ENCODE results near the gene FN1. TPM values are rescaled to one million over a fixed set of nuclear protein-coding genes. Genes with fewer than 3 reads are reported as not detected.

The FN1 gene
- total RNA-seq, 1 experiment from 2014 or later, result 102 TPM

GRCh38 chr2:215437614-215438013, 1.7 kb upstream of the FN1 start:
- Mint-ChIP-seq H3K4me1 (peaks cover 41% of the 10 kb centered on the region), H3K27me3 (ENCODE audit: low read depth) (peaks cover 4% of the 10 kb centered on the region; the same call in 1 of the 2 replicates), H3K9me3 (no peaks in the 10 kb centered on the region), H3K27ac (no peak overlapping the region), H3K4me3 (peak overlapping the region; percentile 91), H3K36me3 (peaks cover 6% of the 10 kb centered on the region)
- CTCF ChIA-PET, result interaction anchor here (1.9 kb wide), 1 partner anchor 391 kb away, joined by 5 read pairs; no protein-coding TSS in a partner anchor
- no peak for ATAC-seq
- no peak for TF ChIP-seq FOXJ3 (CRISPR knock-in tag; IDR thresholded peaks at IDR 0.05; ENCODE audit: borderline replicate concordance)
- no peak for TF ChIP-seq CBFB (CRISPR knock-in tag; IDR thresholded peaks at IDR 0.05; ENCODE audit: low read depth)
- no peak for TF ChIP-seq ATF1 (CRISPR knock-in tag; IDR thresholded peaks at IDR 0.05)
- POLR2A ChIA-PET, result no interaction called here
- DNase-seq (ENCODE audit: low spot score), result no peak

DNA sequence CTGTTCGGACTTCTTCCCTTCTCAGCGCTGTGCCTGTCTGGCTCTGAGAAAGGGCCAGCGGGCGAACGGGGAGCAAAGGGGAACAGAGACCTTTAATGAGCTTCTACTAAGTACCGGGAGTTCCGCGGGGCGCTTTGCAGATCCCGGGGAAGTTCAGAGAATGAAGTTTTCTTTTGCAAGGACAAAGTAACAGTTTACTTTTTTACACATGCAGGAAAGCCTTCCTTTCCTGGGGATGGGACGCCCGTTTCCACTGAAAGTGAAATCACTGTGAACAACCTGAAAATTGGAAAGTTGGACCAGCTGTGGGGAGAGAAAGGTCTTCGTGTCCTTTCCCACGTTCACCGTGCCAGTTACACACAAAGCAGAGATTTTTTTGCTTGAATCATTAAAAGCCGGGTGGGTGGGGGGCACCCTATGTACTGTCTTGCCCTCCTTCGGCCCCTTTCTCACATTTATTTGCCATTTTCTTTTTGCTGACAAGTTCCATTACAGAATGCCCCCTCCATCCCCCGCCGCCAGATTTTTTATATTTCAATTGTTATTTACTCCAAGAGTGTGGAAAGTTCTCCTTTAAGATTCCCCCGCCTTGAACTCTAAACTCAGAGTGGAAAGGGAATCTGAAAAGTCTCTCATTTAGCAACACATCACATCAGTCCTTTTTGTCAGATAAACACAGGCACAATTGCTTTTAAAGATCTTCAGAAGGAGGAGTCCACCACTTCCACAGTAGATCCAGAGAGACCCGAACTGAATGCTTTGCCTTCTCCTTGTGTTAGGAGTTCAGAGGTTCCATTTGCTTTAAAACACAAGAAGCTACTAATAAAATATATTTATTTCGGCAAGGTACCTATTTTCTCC, 1.1 kb upstream of the FN1 start:
- H3K36me3 Mint-ChIP-seq, result peaks cover 10% of the 10 kb centered on the region
- H3K4me1 Mint-ChIP-seq, result peaks cover 38% of the 10 kb centered on the region
- no peaks in the 10 kb centered on the region for H3K9me3 Mint-ChIP-seq
- ATAC-seq (peak; percentile 40), DNase-seq (ENCODE audit: low spot score) (peak; percentile 34)
- H3K27ac Mint-ChIP-seq, result peak overlapping the region; percentile 93
- H3K27me3 Mint-ChIP-seq (ENCODE audit: low read depth), result peaks cover 4% of the 10 kb centered on the region; the same call in 1 of the 2 replicates
- ChIA-PET POLR2A (interaction anchor here (0.6 kb wide), 1 partner anchor 50 kb away, joined by 4 read pairs; no protein-coding TSS in a partner anchor), CTCF (interaction anchor here (1.9 kb wide), 1 partner anchor 392 kb away, joined by 5 read pairs; no protein-coding TSS in a partner anchor)
- H3K4me3 Mint-ChIP-seq, result peak overlapping the region; percentile 91
- no peak for TF ChIP-seq FOXK1 (CRISPR knock-in tag; IDR thresholded peaks at IDR 0.05)
- TF ChIP-seq EMX1 (CRISPR knock-in tag; IDR thresholded peaks at IDR 0.05), result no peak
- TF ChIP-seq, protein P1, sequence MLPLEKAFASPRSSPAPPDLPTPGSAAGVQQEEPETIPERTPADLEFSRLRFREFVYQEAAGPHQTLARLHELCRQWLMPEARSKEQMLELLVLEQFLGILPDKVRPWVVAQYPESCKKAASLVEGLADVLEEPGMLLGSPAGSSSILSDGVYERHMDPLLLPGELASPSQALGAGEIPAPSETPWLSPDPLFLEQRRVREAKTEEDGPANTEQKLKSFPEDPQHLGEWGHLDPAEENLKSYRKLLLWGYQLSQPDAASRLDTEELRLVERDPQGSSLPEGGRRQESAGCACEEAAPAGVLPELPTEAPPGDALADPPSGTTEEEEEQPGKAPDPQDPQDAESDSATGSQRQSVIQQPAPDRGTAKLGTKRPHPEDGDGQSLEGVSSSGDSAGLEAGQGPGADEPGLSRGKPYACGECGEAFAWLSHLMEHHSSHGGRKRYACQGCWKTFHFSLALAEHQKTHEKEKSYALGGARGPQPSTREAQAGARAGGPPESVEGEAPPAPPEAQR (CRISPR knock-in tag; IDR thresholded peaks at IDR 0.05), result no peak
- TF ChIP-seq ELF4 (CRISPR knock-in tag; IDR thresholded peaks at IDR 0.05; ENCODE audit: low read depth), result no peak
- no peak for TF ChIP-seq ZNF396 (CRISPR knock-in tag; IDR thresholded peaks at IDR 0.05; ENCODE audit: borderline replicate concordance)
- TF ChIP-seq, protein P2, sequence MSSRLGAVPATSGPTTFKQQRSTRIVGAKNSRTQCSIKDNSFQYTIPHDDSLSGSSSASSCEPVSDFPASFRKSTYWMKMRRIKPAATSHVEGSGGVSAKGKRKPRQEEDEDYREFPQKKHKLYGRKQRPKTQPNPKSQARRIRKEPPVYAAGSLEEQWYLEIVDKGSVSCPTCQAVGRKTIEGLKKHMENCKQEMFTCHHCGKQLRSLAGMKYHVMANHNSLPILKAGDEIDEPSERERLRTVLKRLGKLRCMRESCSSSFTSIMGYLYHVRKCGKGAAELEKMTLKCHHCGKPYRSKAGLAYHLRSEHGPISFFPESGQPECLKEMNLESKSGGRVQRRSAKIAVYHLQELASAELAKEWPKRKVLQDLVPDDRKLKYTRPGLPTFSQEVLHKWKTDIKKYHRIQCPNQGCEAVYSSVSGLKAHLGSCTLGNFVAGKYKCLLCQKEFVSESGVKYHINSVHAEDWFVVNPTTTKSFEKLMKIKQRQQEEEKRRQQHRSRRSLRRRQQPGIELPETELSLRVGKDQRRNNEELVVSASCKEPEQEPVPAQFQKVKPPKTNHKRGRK (CRISPR knock-in tag; IDR thresholded peaks at IDR 0.05; ENCODE audit: borderline replicate concordance), result no peak
- TF ChIP-seq, protein P3, sequence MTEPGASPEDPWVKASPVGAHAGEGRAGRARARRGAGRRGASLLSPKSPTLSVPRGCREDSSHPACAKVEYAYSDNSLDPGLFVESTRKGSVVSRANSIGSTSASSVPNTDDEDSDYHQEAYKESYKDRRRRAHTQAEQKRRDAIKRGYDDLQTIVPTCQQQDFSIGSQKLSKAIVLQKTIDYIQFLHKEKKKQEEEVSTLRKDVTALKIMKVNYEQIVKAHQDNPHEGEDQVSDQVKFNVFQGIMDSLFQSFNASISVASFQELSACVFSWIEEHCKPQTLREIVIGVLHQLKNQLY (CRISPR knock-in tag; IDR thresholded peaks at IDR 0.05), result no peak
- no peak for TF ChIP-seq ZNF263 (CRISPR knock-in tag; IDR thresholded peaks at IDR 0.05; ENCODE audit: low read depth)
- TF ChIP-seq, protein P4, sequence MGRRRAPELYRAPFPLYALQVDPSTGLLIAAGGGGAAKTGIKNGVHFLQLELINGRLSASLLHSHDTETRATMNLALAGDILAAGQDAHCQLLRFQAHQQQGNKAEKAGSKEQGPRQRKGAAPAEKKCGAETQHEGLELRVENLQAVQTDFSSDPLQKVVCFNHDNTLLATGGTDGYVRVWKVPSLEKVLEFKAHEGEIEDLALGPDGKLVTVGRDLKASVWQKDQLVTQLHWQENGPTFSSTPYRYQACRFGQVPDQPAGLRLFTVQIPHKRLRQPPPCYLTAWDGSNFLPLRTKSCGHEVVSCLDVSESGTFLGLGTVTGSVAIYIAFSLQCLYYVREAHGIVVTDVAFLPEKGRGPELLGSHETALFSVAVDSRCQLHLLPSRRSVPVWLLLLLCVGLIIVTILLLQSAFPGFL (CRISPR knock-in tag; IDR thresholded peaks at IDR 0.05; ENCODE audit: borderline replicate concordance), result no peak

GRCh38 chr2:215435280-215435869, 493 bp downstream of the FN1 start:
- H3K9me3 Mint-ChIP-seq, result no peaks in the 10 kb centered on the region
- ChIA-PET POLR2A (no interaction called here), CTCF (no interaction called here)
- peak overlapping the region; percentile 80 for H3K4me3 Mint-ChIP-seq
- H3K36me3 Mint-ChIP-seq, result peaks cover 22% of the 10 kb centered on the region
- H3K27ac Mint-ChIP-seq, result no peak overlapping the region; the same call in 1 of the 2 replicates
- peaks cover 4% of the 10 kb centered on the region; the same call in 1 of the 2 replicates for H3K27me3 Mint-ChIP-seq (ENCODE audit: low read depth)
- DNase-seq (ENCODE audit: low spot score), result peak; percentile 59
- peak; percentile 71 for ATAC-seq
- peaks cover 38% of the 10 kb centered on the region for H3K4me1 Mint-ChIP-seq
- TF ChIP-seq, protein P4 (CRISPR knock-in tag; IDR thresholded peaks at IDR 0.05; ENCODE audit: borderline replicate concordance), result no peak
- 0 out of 2 replicates have a peak, but pooled peaks have one; percentile 27 for TF ChIP-seq SMAD3 (CRISPR knock-in tag; IDR thresholded peaks at IDR 0.05; ENCODE audit: borderline replicate concordance)
- 0 out of 2 replicates have a peak, but pooled peaks have one; percentile 49 for TF ChIP-seq GABPB1 (CRISPR knock-in tag; IDR thresholded peaks at IDR 0.05)
- TF ChIP-seq JUN (CRISPR knock-in tag; IDR thresholded peaks at IDR 0.05), result no peak
- TF ChIP-seq NR3C1 (CRISPR knock-in tag; conservative IDR thresholded peaks at IDR 0.05; ENCODE audit: low read depth), result no peak
- TF ChIP-seq TP53 (CRISPR knock-in tag; IDR thresholded peaks at IDR 0.05), result 0 out of 2 replicates have a peak, but pooled peaks have one; percentile 51
- TF ChIP-seq, protein P5, sequence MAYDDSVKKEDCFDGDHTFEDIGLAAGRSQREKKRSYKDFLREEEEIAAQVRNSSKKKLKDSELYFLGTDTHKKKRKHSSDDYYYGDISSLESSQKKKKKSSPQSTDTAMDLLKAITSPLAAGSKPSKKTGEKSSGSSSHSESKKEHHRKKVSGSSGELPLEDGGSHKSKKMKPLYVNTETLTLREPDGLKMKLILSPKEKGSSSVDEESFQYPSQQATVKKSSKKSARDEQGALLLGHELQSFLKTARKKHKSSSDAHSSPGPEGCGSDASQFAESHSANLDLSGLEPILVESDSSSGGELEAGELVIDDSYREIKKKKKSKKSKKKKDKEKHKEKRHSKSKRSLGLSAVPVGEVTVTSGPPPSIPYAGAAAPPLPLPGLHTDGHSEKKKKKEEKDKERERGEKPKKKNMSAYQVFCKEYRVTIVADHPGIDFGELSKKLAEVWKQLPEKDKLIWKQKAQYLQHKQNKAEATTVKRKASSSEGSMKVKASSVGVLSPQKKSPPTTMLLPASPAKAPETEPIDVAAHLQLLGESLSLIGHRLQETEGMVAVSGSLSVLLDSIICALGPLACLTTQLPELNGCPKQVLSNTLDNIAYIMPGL (CRISPR knock-in tag; IDR thresholded peaks at IDR 0.05), result no peak
- TF ChIP-seq, protein P6, sequence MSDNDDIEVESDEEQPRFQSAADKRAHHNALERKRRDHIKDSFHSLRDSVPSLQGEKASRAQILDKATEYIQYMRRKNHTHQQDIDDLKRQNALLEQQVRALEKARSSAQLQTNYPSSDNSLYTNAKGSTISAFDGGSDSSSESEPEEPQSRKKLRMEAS (CRISPR knock-in tag; IDR thresholded peaks at IDR 0.05), result peak; percentile 59; the same call in 1 of the 2 replicates

All from WTC11 (cell line).